ENCODE data around the gene PBXIP1. TPM values are rescaled to one million over a fixed set of nuclear protein-coding genes. Genes with fewer than 3 reads are reported as not detected.

Gene PBXIP1
- total RNA-seq, 2 donors from 2014 or later: 28.9 to 40.7 TPM

GRCh38 chr1:154972213-154972516, 16.3 kb upstream of the PBXIP1 start:
- no peak for DNase-seq (ENCODE audit: low spot score)
- Mint-ChIP-seq H3K4me3 (no peak overlapping the region), H3K9me3 (no peaks in the 10 kb centered on the region), H3K4me1 (ENCODE audit: low read depth in 2 of 2) (peaks cover 33 to 36% of the 10 kb centered on the region in 2 donors), H3K27me3 (no peaks in the 10 kb centered on the region), H3K36me3 (no peaks in the 10 kb centered on the region), H3K27ac (no peak overlapping the region)
- no peak for ATAC-seq

GRCh38 chr1:154971341-154971998, 15.6 kb upstream of the PBXIP1 start:
- Mint-ChIP-seq H3K4me3 (peak overlapping the region; percentile 65), H3K27ac (peak overlapping the region; percentile 63 to 69), H3K36me3 (no peaks in the 10 kb centered on the region), H3K9me3 (no peaks in the 10 kb centered on the region), H3K27me3 (no peaks in the 10 kb centered on the region), H3K4me1 (ENCODE audit: low read depth in 2 of 2) (peaks cover 33 to 36% of the 10 kb centered on the region in 2 donors)
- DNase-seq (ENCODE audit: low spot score) (no peak), ATAC-seq (no peak)

GRCh38 chr1:154970631-154971340, 14.9 kb upstream of the PBXIP1 start, which contains the start of gene SHC1:
Gene SHC1 (minus strand): TSS chr1:154970747. CDS start chr1:154970526, 221 bp downstream.
- no peak for ATAC-seq
- no peak for DNase-seq (ENCODE audit: low spot score)
- peaks cover 33 to 36% of the 10 kb centered on the region in 2 donors for H3K4me1 Mint-ChIP-seq (ENCODE audit: low read depth in 2 of 2)
- H3K36me3 Mint-ChIP-seq: no peaks in the 10 kb centered on the region
- peak within 1 kb of the TSS; percentile 65 for H3K4me3 Mint-ChIP-seq
- H3K9me3 Mint-ChIP-seq: no peaks in the 10 kb centered on the region
- no peaks in the 10 kb centered on the region for H3K27me3 Mint-ChIP-seq
- peak within 1 kb of the TSS; percentile 63 to 86 for H3K27ac Mint-ChIP-seq

- Mint-ChIP-seq H3K4me1 (ENCODE audit: low read depth in 2 of 2) (peaks cover 33 to 36% of the 10 kb centered on the region in 2 donors), H3K4me3 (peak overlapping the region; percentile 32), H3K27ac (peak overlapping the region; percentile 62 to 86), H3K36me3 (no peaks in the 10 kb centered on the region), H3K9me3 (no peaks in the 10 kb centered on the region), H3K27me3 (no peaks in the 10 kb centered on the region)
- no peak for ATAC-seq
- DNase-seq (ENCODE audit: low spot score): no peak
Measured at GRCh38 chr1:154969860-154970452, 14.1 kb upstream of the PBXIP1 start.

- Mint-ChIP-seq H3K4me1 (ENCODE audit: low read depth in 2 of 2) (peaks cover 33 to 36% of the 10 kb centered on the region in 2 donors), H3K36me3 (no peaks in the 10 kb centered on the region), H3K27ac (peak overlapping the region; percentile 62 to 86), H3K4me3 (peak overlapping the region; percentile 32), H3K9me3 (no peaks in the 10 kb centered on the region), H3K27me3 (no peaks in the 10 kb centered on the region)
- ATAC-seq (no peak), DNase-seq (ENCODE audit: low spot score) (no peak)
Measured at GRCh38 chr1:154969246-154969645, 13.3 kb upstream of the PBXIP1 start.

GRCh38 chr1:154968731-154969130, 12.8 kb upstream of the PBXIP1 start:
- Mint-ChIP-seq H3K27me3 (no peaks in the 10 kb centered on the region), H3K4me1 (ENCODE audit: low read depth in 2 of 2) (peaks cover 36 to 40% of the 10 kb centered on the region in 2 donors), H3K4me3 (no peak overlapping the region), H3K9me3 (no peaks in the 10 kb centered on the region), H3K36me3 (peaks cover 3% of the 10 kb centered on the region), H3K27ac (peak overlapping the region; percentile 62 to 86)
- DNase-seq (ENCODE audit: low spot score) (no peak), ATAC-seq (no peak)

- H3K4me1 Mint-ChIP-seq (ENCODE audit: low read depth in 2 of 2): peaks cover 37 to 39% of the 10 kb centered on the region in 2 donors
- H3K27ac Mint-ChIP-seq: no peak overlapping the region
- peaks cover 6% of the 10 kb centered on the region for H3K36me3 Mint-ChIP-seq
- DNase-seq (ENCODE audit: low spot score): no peak
- H3K4me3 Mint-ChIP-seq: no peak overlapping the region
- H3K27me3 Mint-ChIP-seq: no peaks in the 10 kb centered on the region
- no peak for ATAC-seq
- no peaks in the 10 kb centered on the region for H3K9me3 Mint-ChIP-seq
Measured at GRCh38 chr1:154967331-154967950, 11.5 kb upstream of the PBXIP1 start.

GRCh38 chr1:154966111-154966510, 10.2 kb upstream of the PBXIP1 start:
- H3K4me1 Mint-ChIP-seq (ENCODE audit: low read depth in 2 of 2): peaks cover 32 to 34% of the 10 kb centered on the region in 2 donors
- H3K4me3 Mint-ChIP-seq: no peak overlapping the region
- H3K27ac Mint-ChIP-seq: no peak overlapping the region
- ATAC-seq (no peak), DNase-seq (ENCODE audit: low spot score) (no peak)
- H3K9me3 Mint-ChIP-seq: no peaks in the 10 kb centered on the region
- H3K27me3 Mint-ChIP-seq: no peaks in the 10 kb centered on the region
- H3K36me3 Mint-ChIP-seq: peaks cover 6% of the 10 kb centered on the region

- H3K9me3 Mint-ChIP-seq: no peaks in the 10 kb centered on the region
- ATAC-seq (no peak), DNase-seq (ENCODE audit: low spot score) (no peak)
- H3K4me3 Mint-ChIP-seq: no peak overlapping the region
- H3K27me3 Mint-ChIP-seq: no peaks in the 10 kb centered on the region
- peaks cover 30 to 35% of the 10 kb centered on the region in 2 donors for H3K4me1 Mint-ChIP-seq (ENCODE audit: low read depth in 2 of 2)
- H3K27ac Mint-ChIP-seq: peak overlapping the region in 1 of 2 donors; percentile 12
- peaks cover 6% of the 10 kb centered on the region for H3K36me3 Mint-ChIP-seq
Measured at GRCh38 chr1:154964359-154964758, 8.5 kb upstream of the PBXIP1 start.

- no peak for ATAC-seq
- Mint-ChIP-seq H3K4me1 (ENCODE audit: low read depth in 2 of 2) (peaks cover 24 to 29% of the 10 kb centered on the region in 2 donors), H3K4me3 (no peak overlapping the region)
Measured at GRCh38 chr1:154963643-154964042, 7.7 kb upstream of the PBXIP1 start.

GRCh38 chr1:154962795-154963330, 7.0 kb upstream of the PBXIP1 start:
- H3K4me1 Mint-ChIP-seq (ENCODE audit: low read depth in 2 of 2): peaks cover 28 to 29% of the 10 kb centered on the region in 2 donors
- ATAC-seq (no peak), DNase-seq (ENCODE audit: low spot score) (no peak)
- peak overlapping the region; percentile 78 to 81 for H3K27ac Mint-ChIP-seq
- no peaks in the 10 kb centered on the region for H3K27me3 Mint-ChIP-seq
- no peaks in the 10 kb centered on the region for H3K9me3 Mint-ChIP-seq
- H3K4me3 Mint-ChIP-seq: peak overlapping the region; percentile 87
- peaks cover 6% of the 10 kb centered on the region for H3K36me3 Mint-ChIP-seq

More at GRCh38 chr1:154963643-154964042, 7.7 kb upstream of the PBXIP1 start:
- Mint-ChIP-seq H3K9me3 (no peaks in the 10 kb centered on the region), H3K27ac (peak overlapping the region; percentile 12 to 31), H3K27me3 (no peaks in the 10 kb centered on the region), H3K36me3 (peaks cover 6% of the 10 kb centered on the region)
- no peak for DNase-seq (ENCODE audit: low spot score)

GRCh38 chr1:154962156-154962749, 6.4 kb upstream of the PBXIP1 start:
- ATAC-seq: peak in 1 of 2 donors; percentile 9
- H3K27ac Mint-ChIP-seq: peak overlapping the region; percentile 78 to 81
- H3K4me3 Mint-ChIP-seq: peak overlapping the region; percentile 87
- H3K36me3 Mint-ChIP-seq: peaks cover 6% of the 10 kb centered on the region
- H3K27me3 Mint-ChIP-seq: no peaks in the 10 kb centered on the region
- no peak for DNase-seq (ENCODE audit: low spot score)
- H3K9me3 Mint-ChIP-seq: no peaks in the 10 kb centered on the region
- peaks cover 28 to 29% of the 10 kb centered on the region in 2 donors for H3K4me1 Mint-ChIP-seq (ENCODE audit: low read depth in 2 of 2)
